Neuronal stem cell (in vitro differentiated cells): ENCODE results near the gene RCC2.

ENCODE experiments used
- DNase-seq: peaks from one replicate; pipeline ENCODE4 v3.0.0-alpha.2; 2013; ENCODE audit warnings: low spot score
- H2AFZ ChIP-seq: one replicate; pipeline ENCODE4 v1.6.1; 2013; ENCODE audit warnings: mild to moderate bottlenecking, low read length, inconsistent platforms
- H2AK5ac ChIP-seq: 2 replicates; pipeline ENCODE4 v1.6.1; 2013; ENCODE audit warnings: low read depth, mild to moderate bottlenecking, inconsistent platforms, low read length, moderate library complexity, mixed read lengths
- H2BK120ac ChIP-seq: 2 replicates; pipeline ENCODE4 v1.6.1; 2013; ENCODE audit warnings: low read depth, mild to moderate bottlenecking, inconsistent platforms, low read length, moderate library complexity, mixed read lengths
- H2BK12ac ChIP-seq: one replicate; pipeline ENCODE4 v1.6.1; 2013; ENCODE audit warnings: low read length, inconsistent platforms
- H2BK15ac ChIP-seq: 2 replicates; pipeline ENCODE4 v1.6.1; 2013; ENCODE audit warnings: mild to moderate bottlenecking, low read length, inconsistent platforms, mixed read lengths
- H2BK5ac ChIP-seq: one replicate; pipeline ENCODE4 v1.6.1; 2013; ENCODE audit warnings: inconsistent platforms, mild to moderate bottlenecking, low read length, moderate library complexity
- H3K14ac ChIP-seq: one replicate; pipeline ENCODE4 v1.6.1; 2013; ENCODE audit warnings: low read length, inconsistent platforms
- H3K18ac ChIP-seq: 2 replicates; pipeline ENCODE4 v1.6.1; 2013; ENCODE audit warnings: low read length, inconsistent platforms
- H3K23ac ChIP-seq: 2 replicates; pipeline ENCODE4 v1.6.1; 2013; ENCODE audit warnings: low read depth, mild to moderate bottlenecking, mixed read lengths, low read length, inconsistent platforms; ENCODE audit not compliant: poor library complexity
- H3K27ac ChIP-seq: replicated peaks from 3 replicates; pipeline ENCODE4 v1.5.1; 2013; ENCODE audit warnings: low read length, inconsistent platforms
- H3K27me3 ChIP-seq, 3 experiments: 2 replicates each; pipeline ENCODE4 v1.6.1; 2013; ENCODE audit warnings: low read length in 3 of 3, mild to moderate bottlenecking in 2 of 3, inconsistent platforms in 1 of 3, low read depth in 1 of 3, mixed read lengths in 1 of 3, moderate library complexity in 1 of 3; ENCODE audit not compliant: control insufficient read depth in 3 of 3, insufficient read depth in 3 of 3
- H3K36me3 ChIP-seq, 2 donors: replicated peaks in 1 of 2; 2 replicates each; pipeline ENCODE4 v1.6.1; 2013; ENCODE audit warnings: low read length in 2 of 2; ENCODE audit not compliant: control insufficient read depth in 2 of 2, insufficient read depth in 2 of 2
- H3K4ac ChIP-seq: 2 replicates; pipeline ENCODE4 v1.6.1; 2013; ENCODE audit warnings: inconsistent platforms, mild to moderate bottlenecking, low read length, moderate library complexity
- H3K4me1 ChIP-seq, 2 donors: 1 replicate in 1 of 2; 2 replicates in 1 of 2; pipeline ENCODE4 v1.6.1; 2013; ENCODE audit warnings: low read length in 2 of 2, low read depth in 1 of 2; ENCODE audit not compliant: control insufficient read depth in 2 of 2, insufficient read depth in 1 of 2
- H3K4me2 ChIP-seq: one replicate; pipeline ENCODE4 v1.6.1; 2013; ENCODE audit warnings: mild to moderate bottlenecking, low read length, inconsistent platforms; ENCODE audit not compliant: insufficient read depth, poor library complexity, severe bottlenecking
- H3K4me3 ChIP-seq, 2 donors: 2 replicates each; pipeline ENCODE4 v1.5.1; 2013; ENCODE audit warnings: low read length in 2 of 2, mild to moderate bottlenecking in 2 of 2, inconsistent platforms in 1 of 2, moderate library complexity in 1 of 2
- H3K79me1 ChIP-seq: one replicate; pipeline ENCODE4 v1.6.1; 2013; ENCODE audit warnings: low read depth, mild to moderate bottlenecking, inconsistent platforms, low read length, moderate library complexity
- H3K9ac ChIP-seq: one replicate; pipeline ENCODE4 v1.6.1; 2013; ENCODE audit warnings: mild to moderate bottlenecking, low read depth, low read length, inconsistent platforms; ENCODE audit not compliant: poor library complexity
- H3K9me3 ChIP-seq, 2 donors: replicated peaks in 1 of 2; 2 replicates each; pipeline versions ENCODE3 to v1.6.1; 2013; ENCODE audit warnings: low read length in 2 of 2, mild to moderate bottlenecking in 2 of 2, inconsistent platforms in 1 of 2, low read depth in 1 of 2, mixed read lengths in 1 of 2, moderate library complexity in 1 of 2; ENCODE audit not compliant: control insufficient read depth in 2 of 2, insufficient read depth in 1 of 2
- H4K8ac ChIP-seq: one replicate; pipeline ENCODE4 v1.6.1; 2013; ENCODE audit warnings: low read depth, mild to moderate bottlenecking, inconsistent platforms, low read length, moderate library complexity
- H4K91ac ChIP-seq: one replicate; pipeline ENCODE4 v1.6.1; 2013; ENCODE audit warnings: low read length, low read depth, mild to moderate bottlenecking, inconsistent platforms; ENCODE audit not compliant: poor library complexity
- WGBS, 2 donors: extraction: QIAGEN DNeasy Blood & Tissue Kit; methylation state at CpG; one replicate each; pipeline ENCODE4 v1.1.7; 2013; ENCODE audit warnings: missing lambda C conversion rate in 2 of 2, mixed read lengths in 1 of 2; ENCODE audit not compliant: insufficient read length in 2 of 2, insufficient replicate concordance in 1 of 2; ENCODE audit errors: extremely low coverage in 2 of 2; 5-methylcytosine and 5-hydroxymethylcytosine counted together

Gene RCC2

GRCh38 chr1:17405898-17406759 is 33.3 kb downstream of the RCC2 start:
- Histone ChIP-seq H3K79me1 (peaks cover 3% of the 10 kb centered on the region), H3K27ac (no peak overlapping the region), H2AK5ac (no peak overlapping the region), H3K4ac (peak overlapping the region; percentile 85), H2BK5ac (peak overlapping the region; percentile 75), H2AFZ (no peak overlapping the region), H4K8ac (peak overlapping the region; percentile 52), H2BK120ac (no peak overlapping the region), H3K4me1 (peaks cover 0 to 17% of the 10 kb centered on the region in 2 donors), H3K4me2 (no peak overlapping the region), H3K9ac (no peak overlapping the region), H2BK15ac (no peak overlapping the region), H3K9me3 (no peaks in the 10 kb centered on the region), H3K18ac (peak overlapping the region; percentile 87), H3K23ac (peak overlapping the region; percentile 94), H3K4me3 (no peak overlapping the region), H4K91ac (no peak overlapping the region), H2BK12ac (peak overlapping the region; percentile 2), H3K14ac (peak overlapping the region; percentile 41), H3K27me3 (no peaks in the 10 kb centered on the region), H3K36me3 (peaks cover 37 to 52% of the 10 kb centered on the region in 2 donors)
- DNase-seq = peak; percentile 72
- WGBS, 2 donors = no CpG with 5 or more reads among the region's 15 CpGs

- Histone ChIP-seq H3K4me1 (peaks cover 6 to 24% of the 10 kb centered on the region in 2 donors), H3K27me3 (no peaks in the 10 kb centered on the region)
- WGBS, 2 donors = no CpG with 5 or more reads among the region's 6 CpGs
Observed at GRCh38 chr1:17404820-17405219, 34.7 kb downstream of the RCC2 start.

GRCh38 chr1:17404034-17404684 is 35.3 kb downstream of the RCC2 start:
- no CpG with 5 or more reads among the region's 15 CpGs for WGBS, 2 donors
- no peak overlapping the region for H3K4me2 ChIP-seq

More at GRCh38 chr1:17404820-17405219, 34.7 kb downstream of the RCC2 start:
- no peak for DNase-seq
- Histone ChIP-seq H4K91ac (no peak overlapping the region), H3K27ac (no peak overlapping the region), H2BK120ac (no peak overlapping the region), H2BK5ac (no peak overlapping the region), H3K9me3 (no peaks in the 10 kb centered on the region), H3K4ac (no peak overlapping the region), H2BK12ac (no peak overlapping the region), H3K23ac (no peak overlapping the region), H3K4me3 (no peak overlapping the region), H2AK5ac (no peak overlapping the region), H3K36me3 (peaks cover 25 to 39% of the 10 kb centered on the region in 2 donors), H3K9ac (no peak overlapping the region), H2BK15ac (no peak overlapping the region), H3K4me2 (no peak overlapping the region), H3K14ac (no peak overlapping the region), H3K79me1 (peaks cover 3% of the 10 kb centered on the region), H4K8ac (no peak overlapping the region), H2AFZ (no peak overlapping the region), H3K18ac (peak overlapping the region; percentile 76)

GRCh38 chr1:17403081-17403480 is 36.4 kb downstream of the RCC2 start:
- Histone ChIP-seq H3K4ac (no peak overlapping the region), H3K27ac (no peak overlapping the region), H2BK5ac (no peak overlapping the region), H3K27me3 (peaks cover 0 to 3% (median 0%) of the 10 kb centered on the region in 3 experiments), H3K18ac (no peak overlapping the region), H3K4me2 (no peak overlapping the region), H4K8ac (no peak overlapping the region), H3K9ac (no peak overlapping the region), H2BK120ac (no peak overlapping the region), H2BK12ac (no peak overlapping the region), H3K36me3 (peaks cover 11 to 21% of the 10 kb centered on the region in 2 donors), H2AFZ (no peak overlapping the region), H3K79me1 (peaks cover 3% of the 10 kb centered on the region), H3K23ac (no peak overlapping the region), H3K14ac (no peak overlapping the region), H3K4me1 (peaks cover 6 to 24% of the 10 kb centered on the region in 2 donors), H2BK15ac (no peak overlapping the region), H2AK5ac (no peak overlapping the region), H3K4me3 (no peak overlapping the region), H3K9me3 (no peaks in the 10 kb centered on the region), H4K91ac (no peak overlapping the region)
- no CpG with 5 or more reads among the region's 3 CpGs for WGBS, 2 donors
- no peak for DNase-seq

More at GRCh38 chr1:17404034-17404684, 35.3 kb downstream of the RCC2 start:
- H2BK5ac ChIP-seq = peak overlapping the region; percentile 24
- no peak overlapping the region for H3K14ac ChIP-seq
- no peak overlapping the region for H2BK12ac ChIP-seq
- no peak overlapping the region for H2AK5ac ChIP-seq
- peak overlapping the region; percentile 30 for H3K9ac ChIP-seq
- H3K4me3 ChIP-seq = no peak overlapping the region
- no peak overlapping the region for H4K91ac ChIP-seq
- H3K9me3 ChIP-seq = no peaks in the 10 kb centered on the region
- DNase-seq = no peak
- no peak overlapping the region for H4K8ac ChIP-seq
- no peak overlapping the region for H3K23ac ChIP-seq
- no peak overlapping the region for H3K4ac ChIP-seq
- H3K27me3 ChIP-seq = no peaks in the 10 kb centered on the region
- peaks cover 3% of the 10 kb centered on the region for H3K79me1 ChIP-seq
- H2BK120ac ChIP-seq = no peak overlapping the region
- H2BK15ac ChIP-seq = no peak overlapping the region
- peaks cover 19 to 32% of the 10 kb centered on the region in 2 donors for H3K36me3 ChIP-seq
- peak overlapping the region; percentile 22 for H3K27ac ChIP-seq
- H3K18ac ChIP-seq = peak overlapping the region; percentile 81
- H3K4me1 ChIP-seq = peaks cover 6 to 24% of the 10 kb centered on the region in 2 donors
- no peak overlapping the region for H2AFZ ChIP-seq
